Colonic mucosa (tissue), 4 donors: ENCODE data around the gene RNU1-4. TPM values are rescaled to one million over a fixed set of nuclear protein-coding genes. Genes with fewer than 3 reads are reported as not detected.
A peak's percentile ranks its signal among the peaks of the same experiment; 100 is the strongest.
"Not testable (repeated sequence)": the region's sequence is repeated elsewhere in the genome, so short reads cannot be mapped to it uniquely, and the experiment has no call there.

ENCODE experiments used
- DNase-seq: peaks from one replicate; pipeline ENCODE4 v3.0.0-alpha.2; 2020
- H3K27ac ChIP-seq: fragments of 200-600 bp; one replicate; pipeline ENCODE4 v1.8.0; 2021
- H3K27me3 ChIP-seq: fragments of 200-600 bp; one replicate; pipeline ENCODE4 v1.8.0; 2021
- H3K36me3 ChIP-seq: fragments of 200-600 bp; one replicate; pipeline ENCODE4 v1.8.0; 2021
- H3K4me1 ChIP-seq: fragments of 200-600 bp; one replicate; pipeline ENCODE4 v1.8.0; 2021; ENCODE audit warnings: mild to moderate bottlenecking
- H3K4me3 ChIP-seq: fragments of 200-600 bp; one replicate; pipeline ENCODE4 v1.8.0; 2021
- H3K9ac ChIP-seq, 2 donors: one replicate each; pipeline ENCODE4 v1.7.0; 2013; ENCODE audit warnings: control low read depth in 2 of 2, low read depth in 2 of 2, low read length in 2 of 2
- H3K9me3 ChIP-seq: fragments of 200-600 bp; one replicate; pipeline ENCODE4 v1.8.0; 2021
- intact Hi-C: fragments of 100-400 bp; cut with DNase I; formaldehyde crosslinking; loops from one replicate; pipeline ENCODE4 v1.14.1; 2022
- total RNA-seq, 2 donors: library from RNA; stranded (reverse); fragmentation: NEBNext Ultra II Directional in 1 of 2; extraction: Animal tissue kit (Norgen Biotek cat#: 25700) in 1 of 2; gene quantifications; one replicate each; pipeline ENCODE4 v1.2.1, GENCODE V29; 2021
- TF ChIP-seq, protein P1 (sequence below): fragments of 200-600 bp; IDR thresholded peaks from one replicate; pipeline ENCODE4 v1.8.0; 2022; ENCODE audit warnings: antibody characterized with exemption, mild to moderate bottlenecking
- donor health status: healthy.
- donor health status: DM: no; HTN: no; CAD: no.
- donor health status: DM: no; HTN: no; CAD: no.

The RNU1-4 gene
- total RNA-seq, 2 donors from 2014 or later = 1,159 to 2,517 TPM

DNA sequence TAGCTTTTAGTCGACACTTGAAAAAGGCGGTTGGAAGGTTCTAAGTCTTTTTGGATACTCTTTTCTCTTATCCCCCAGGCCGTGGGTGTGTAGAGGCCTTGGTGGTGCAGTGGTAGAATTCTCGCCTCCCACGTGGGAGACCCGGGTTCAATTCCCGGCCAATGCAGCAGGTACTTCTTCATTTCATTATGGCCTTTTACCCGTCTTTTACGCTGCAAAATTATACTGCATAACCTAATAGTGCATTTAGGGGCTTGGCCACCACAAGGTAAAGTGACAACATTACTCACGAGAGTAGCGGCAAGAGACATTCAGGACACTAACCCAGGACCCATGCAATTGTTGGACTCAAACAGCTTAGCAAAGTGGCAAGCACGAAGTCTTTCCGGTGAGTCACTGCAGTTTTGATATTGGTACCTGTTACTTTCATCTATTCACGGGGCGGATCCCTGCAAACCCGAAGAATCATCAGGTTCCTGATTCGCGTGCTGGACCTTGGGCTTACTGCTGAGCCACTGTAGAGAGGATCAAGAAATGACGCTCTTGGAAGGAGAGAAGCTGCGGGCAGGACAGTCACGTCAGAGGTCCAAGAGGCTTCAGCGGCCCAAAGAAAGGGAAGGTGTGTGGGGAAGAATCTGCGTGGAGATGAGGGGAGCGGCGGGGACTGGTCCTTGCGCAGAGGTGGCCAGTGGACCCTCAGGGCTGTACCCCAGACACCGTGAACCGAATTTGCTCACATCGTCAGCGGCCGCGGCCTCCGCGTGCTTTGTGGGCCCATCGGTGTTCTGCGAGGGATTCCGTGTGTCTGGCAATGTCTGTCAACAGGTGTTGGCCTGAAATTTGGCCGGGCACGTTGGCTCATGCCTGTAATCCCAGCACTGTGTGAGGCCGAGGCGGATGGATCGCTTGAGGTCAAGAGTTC lies 12.9 kb upstream of the RNU1-4 start:
- no peaks in the 10 kb centered on the region for H3K36me3 ChIP-seq
- peak; percentile 27 for DNase-seq
- TF ChIP-seq, protein P1, sequence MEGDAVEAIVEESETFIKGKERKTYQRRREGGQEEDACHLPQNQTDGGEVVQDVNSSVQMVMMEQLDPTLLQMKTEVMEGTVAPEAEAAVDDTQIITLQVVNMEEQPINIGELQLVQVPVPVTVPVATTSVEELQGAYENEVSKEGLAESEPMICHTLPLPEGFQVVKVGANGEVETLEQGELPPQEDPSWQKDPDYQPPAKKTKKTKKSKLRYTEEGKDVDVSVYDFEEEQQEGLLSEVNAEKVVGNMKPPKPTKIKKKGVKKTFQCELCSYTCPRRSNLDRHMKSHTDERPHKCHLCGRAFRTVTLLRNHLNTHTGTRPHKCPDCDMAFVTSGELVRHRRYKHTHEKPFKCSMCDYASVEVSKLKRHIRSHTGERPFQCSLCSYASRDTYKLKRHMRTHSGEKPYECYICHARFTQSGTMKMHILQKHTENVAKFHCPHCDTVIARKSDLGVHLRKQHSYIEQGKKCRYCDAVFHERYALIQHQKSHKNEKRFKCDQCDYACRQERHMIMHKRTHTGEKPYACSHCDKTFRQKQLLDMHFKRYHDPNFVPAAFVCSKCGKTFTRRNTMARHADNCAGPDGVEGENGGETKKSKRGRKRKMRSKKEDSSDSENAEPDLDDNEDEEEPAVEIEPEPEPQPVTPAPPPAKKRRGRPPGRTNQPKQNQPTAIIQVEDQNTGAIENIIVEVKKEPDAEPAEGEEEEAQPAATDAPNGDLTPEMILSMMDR = no peak
- no peaks in the 10 kb centered on the region for H3K27me3 ChIP-seq
- no peaks in the 10 kb centered on the region for H3K4me1 ChIP-seq
- H3K9ac ChIP-seq = no peak overlapping the region
- no peaks in the 10 kb centered on the region for H3K9me3 ChIP-seq
- no peak overlapping the region for H3K27ac ChIP-seq
- intact Hi-C loops = no loop called here
- H3K4me3 ChIP-seq = no peak overlapping the region

DNA sequence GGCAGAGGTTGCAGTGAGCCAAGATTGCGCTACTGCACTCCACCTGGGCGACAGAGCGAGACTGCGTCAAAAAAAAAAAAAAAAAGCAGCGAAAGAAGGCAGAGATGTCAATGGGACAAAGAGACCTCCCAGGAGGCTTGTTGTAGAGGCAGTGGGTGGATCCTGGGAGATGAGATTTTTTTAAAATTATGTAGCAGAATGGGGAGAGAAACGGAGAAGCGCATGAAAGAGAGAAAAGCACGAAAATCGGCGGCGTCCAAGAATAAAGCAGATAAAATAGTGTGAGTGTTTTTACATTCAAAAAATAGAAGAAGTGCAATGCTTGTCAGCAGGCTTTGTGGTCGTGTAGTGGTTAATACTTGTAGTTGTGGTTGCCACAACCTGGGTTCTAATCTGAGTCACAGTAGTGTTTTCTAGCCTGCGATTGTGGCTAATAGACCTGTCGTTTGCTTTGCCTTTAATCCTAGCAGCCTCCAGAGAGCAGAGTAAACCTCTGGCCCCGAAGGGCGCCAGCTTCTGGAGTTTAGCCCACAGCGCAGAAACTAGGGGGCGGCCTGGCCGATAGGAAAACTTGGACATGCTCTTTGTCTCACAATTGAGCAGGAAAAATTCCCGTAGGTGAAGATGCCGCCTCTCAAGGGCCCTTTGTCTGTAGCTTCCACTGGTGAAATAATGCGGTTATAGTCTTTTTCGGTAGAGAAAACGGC lies 11.9 kb upstream of the RNU1-4 start:
- intact Hi-C loops = not testable (repeated sequence)
- peak; percentile 22 for DNase-seq

DNA sequence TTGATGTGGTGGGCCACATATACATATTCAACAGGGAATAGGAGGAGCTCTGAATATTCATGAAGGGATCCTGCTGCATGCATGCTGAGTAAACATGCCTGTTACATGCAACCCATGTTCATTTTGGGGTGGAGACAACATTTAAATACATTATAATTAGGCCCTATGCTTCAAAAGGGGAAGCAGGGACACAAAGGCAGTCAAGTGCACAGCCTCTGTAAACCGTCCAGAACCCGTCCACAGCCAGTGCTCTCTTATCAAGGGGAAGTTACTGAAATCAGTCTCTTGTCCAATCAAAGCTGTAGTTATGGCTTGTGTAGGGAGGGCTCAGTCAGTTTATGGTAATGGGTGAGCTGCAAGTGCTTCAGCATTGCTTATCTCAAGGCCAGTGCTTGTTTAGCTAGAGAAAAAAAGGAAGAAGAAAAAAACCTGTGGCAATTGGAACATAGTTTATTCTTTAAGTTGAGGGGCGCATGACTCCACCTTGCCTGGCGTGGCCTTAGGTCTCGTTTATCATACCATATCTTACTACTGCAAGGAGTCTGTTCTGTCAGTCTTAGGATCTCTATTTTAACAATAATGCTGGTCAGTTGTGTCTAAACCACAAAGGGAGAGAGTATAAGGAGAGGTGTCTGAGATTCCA lies 7.9 kb upstream of the RNU1-4 start:
- H3K27me3 ChIP-seq, H3K4me1 ChIP-seq, H3K4me3 ChIP-seq, H3K36me3 ChIP-seq, H3K9me3 ChIP-seq, H3K27ac ChIP-seq, intact Hi-C loops, H3K9ac ChIP-seq: not testable (repeated sequence)
- DNase-seq = peak; percentile 18

More for the DNA sequence above, 11.9 kb upstream of the RNU1-4 start:
- not testable (repeated sequence) for H3K4me3 ChIP-seq, H3K36me3 ChIP-seq, H3K9ac ChIP-seq, H3K27me3 ChIP-seq, H3K27ac ChIP-seq, H3K4me1 ChIP-seq, H3K9me3 ChIP-seq

DNA sequence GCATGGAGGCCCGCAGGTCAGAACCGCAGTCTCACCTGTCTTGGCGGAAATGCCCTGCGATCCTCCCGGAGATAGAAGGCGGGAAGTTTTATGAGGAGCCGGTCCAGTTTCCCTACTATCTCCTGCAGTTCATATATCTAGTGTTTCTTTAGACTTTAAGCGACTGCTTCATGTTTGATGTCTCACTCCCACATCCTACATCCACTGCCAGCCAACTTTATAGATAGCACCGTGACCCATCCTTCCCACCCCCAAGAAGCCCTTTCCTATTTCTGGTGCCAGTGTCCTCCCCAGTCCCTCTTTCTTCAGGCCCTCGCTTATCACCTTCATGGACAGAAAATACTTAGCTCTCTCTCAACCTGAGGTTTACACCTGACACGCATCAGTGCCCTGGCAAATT lies 914 bp downstream of the RNU1-4 start:
- H3K4me1 ChIP-seq, H3K27me3 ChIP-seq, intact Hi-C loops, H3K4me3 ChIP-seq, H3K9ac ChIP-seq, H3K36me3 ChIP-seq, H3K9me3 ChIP-seq, H3K27ac ChIP-seq, DNase-seq: not testable (repeated sequence)

DNA sequence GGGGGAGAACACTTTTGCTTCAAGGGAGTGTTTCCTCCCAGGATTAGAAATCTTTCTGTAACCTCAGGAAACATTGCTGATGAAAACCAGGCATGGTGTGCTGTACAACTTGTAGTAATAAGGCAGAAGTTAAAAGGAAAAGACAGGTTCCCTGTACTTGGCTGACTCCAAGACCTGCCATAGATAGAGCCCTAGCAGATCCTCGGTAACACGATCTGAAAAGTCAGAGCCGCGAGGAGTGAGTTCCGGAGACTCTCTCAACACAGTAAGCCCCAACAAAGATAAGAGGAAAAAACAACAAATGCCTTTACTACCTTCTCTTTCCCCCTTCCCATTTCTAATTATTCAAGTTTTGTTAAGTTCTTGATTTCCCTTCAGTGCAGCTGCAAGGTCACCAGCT lies 7.3 kb downstream of the RNU1-4 start:
- H3K36me3 ChIP-seq, intact Hi-C loops, H3K9me3 ChIP-seq, H3K27ac ChIP-seq, H3K4me3 ChIP-seq, H3K4me1 ChIP-seq, DNase-seq, H3K27me3 ChIP-seq, H3K9ac ChIP-seq: not testable (repeated sequence)

DNA sequence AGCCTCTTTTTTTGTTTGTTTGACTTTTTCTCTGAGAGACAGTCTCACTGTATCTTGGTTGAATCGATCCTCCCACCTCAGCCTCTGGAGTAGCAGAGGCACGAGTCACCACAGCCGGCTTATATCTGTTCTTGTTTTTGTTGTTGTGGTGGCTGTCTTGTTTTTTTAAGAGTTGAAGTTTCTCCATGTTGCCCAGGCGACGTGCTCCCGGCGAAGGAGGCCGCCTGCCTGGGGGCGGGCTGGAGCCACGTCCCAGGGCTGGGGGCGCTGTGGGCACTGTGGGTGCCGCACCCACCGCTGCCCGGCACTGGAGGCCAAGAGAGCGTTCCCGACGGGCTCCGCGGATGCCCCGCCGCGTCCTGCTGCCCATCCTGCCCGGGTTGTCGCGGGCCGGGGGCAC lies 8.4 kb downstream of the RNU1-4 start:
- H3K4me1 ChIP-seq, H3K9me3 ChIP-seq, H3K27ac ChIP-seq, H3K9ac ChIP-seq, H3K27me3 ChIP-seq, H3K36me3 ChIP-seq, intact Hi-C loops, H3K4me3 ChIP-seq, DNase-seq: not testable (repeated sequence)

DNA sequence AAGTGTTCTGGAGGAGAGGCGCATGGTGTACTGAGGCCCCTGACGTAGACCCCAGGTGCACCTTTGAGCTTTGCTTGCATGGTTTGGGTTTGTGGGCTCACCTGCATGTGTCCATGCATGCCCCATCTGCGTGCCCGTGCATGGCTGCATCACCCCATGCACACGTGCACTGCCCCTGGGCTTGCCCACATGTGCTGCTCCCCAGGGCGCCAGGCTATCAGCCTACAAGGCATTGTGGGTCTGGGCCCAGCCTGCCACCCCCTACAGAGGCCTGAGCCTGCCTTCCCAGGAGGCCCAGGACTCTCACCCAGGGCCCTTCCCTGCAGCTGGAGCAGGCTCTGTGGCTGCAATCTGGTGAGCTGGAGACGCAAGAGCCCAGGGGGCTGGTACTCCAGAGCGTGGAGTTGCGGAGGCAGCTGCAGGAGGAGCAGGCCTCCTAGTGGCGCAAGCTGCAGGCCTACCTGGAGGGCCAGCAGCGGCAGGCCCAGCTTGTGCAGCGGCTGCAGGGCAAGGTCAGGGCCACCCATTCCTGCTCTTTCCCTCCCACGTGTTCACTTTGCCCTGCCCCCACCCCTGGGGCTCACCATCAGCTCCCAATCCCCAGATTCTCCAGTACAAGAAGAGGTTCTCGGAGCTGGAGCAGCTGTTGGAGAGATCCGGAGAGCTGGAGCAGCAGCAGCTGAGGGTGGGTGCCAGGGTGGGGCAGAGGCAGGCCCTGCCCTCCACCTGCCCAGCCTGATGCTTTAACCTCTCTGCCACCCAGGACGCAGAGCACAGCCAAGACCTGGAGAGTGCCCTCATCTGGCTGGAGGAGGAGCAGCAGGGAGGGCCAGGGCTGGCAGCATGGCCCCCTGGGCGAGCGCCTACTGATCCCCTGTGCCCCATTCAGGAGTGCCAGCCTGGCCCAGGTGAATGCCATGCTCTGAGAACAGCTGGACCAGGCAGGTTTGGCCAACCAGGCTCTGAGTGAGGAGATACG lies 9.9 kb downstream of the RNU1-4 start:
- H3K27me3 ChIP-seq, DNase-seq, H3K9ac ChIP-seq, H3K27ac ChIP-seq, H3K4me1 ChIP-seq, intact Hi-C loops, H3K9me3 ChIP-seq, H3K36me3 ChIP-seq, H3K4me3 ChIP-seq: not testable (repeated sequence)

DNA sequence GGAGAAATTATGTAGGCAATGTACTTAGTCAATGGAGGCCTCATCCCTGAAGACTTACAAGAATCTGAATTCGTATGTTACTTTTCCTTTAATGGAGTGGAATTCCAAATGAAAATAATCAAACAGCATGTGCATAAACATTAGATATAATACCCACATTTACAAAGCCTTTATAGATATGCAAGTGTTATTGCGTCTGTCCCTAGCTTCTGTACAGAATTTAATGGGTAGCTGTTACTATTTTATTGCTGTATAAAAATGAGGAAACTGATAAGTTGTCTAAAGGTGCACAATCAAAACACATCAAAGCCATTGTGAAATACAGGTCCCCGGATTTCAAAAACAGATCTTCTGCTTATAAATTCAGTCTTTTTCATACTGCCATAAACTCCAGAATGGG lies 12.5 kb downstream of the RNU1-4 start:
- H3K36me3 ChIP-seq, H3K9me3 ChIP-seq, H3K4me1 ChIP-seq, H3K27me3 ChIP-seq, H3K27ac ChIP-seq, intact Hi-C loops, DNase-seq, H3K4me3 ChIP-seq, H3K9ac ChIP-seq: not testable (repeated sequence)

DNA sequence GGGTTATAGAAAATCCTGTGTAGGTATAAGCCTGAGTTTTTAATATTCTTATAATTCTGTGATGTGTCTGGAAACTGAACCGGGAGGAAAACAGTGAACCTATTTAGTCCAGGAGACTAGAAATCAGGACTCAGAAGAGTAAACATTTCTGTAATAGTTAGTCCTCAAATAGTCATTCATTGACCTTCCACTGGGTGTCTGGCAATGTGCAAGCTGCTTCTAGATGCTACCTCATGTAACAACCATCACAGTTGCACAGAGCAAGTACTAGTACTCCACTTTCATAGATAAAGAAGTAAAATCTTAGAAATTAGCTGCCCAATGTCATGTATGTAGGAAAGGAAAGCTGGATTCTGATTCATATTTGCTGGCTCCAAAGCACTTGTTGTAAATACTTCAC lies 15.1 kb downstream of the RNU1-4 start:
- H3K9me3 ChIP-seq, H3K4me3 ChIP-seq, H3K4me1 ChIP-seq, H3K27ac ChIP-seq, H3K27me3 ChIP-seq, H3K36me3 ChIP-seq, DNase-seq, H3K9ac ChIP-seq, intact Hi-C loops: not testable (repeated sequence)

DNA sequence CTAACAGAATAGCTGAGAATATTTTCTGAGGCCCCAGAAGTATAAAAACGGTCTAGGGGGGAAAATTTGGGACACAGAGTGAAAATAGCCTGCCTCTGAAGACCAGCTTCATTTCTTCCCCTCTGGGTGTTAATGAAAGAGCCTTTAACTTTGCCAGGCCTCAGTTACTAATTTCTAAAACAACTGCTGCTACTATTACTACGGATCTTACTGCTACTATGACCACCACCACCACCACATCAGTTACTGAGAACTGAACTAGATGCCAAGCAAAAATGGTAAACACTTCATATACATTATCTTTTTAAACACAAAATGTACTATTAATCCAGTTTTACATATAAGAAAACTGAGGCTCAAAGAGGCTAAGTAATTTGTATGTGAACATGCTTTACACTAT lies 15.6 kb downstream of the RNU1-4 start:
- H3K36me3 ChIP-seq, DNase-seq, H3K27me3 ChIP-seq, H3K4me3 ChIP-seq, H3K9me3 ChIP-seq, H3K27ac ChIP-seq, intact Hi-C loops, H3K9ac ChIP-seq, H3K4me1 ChIP-seq: not testable (repeated sequence)

DNA sequence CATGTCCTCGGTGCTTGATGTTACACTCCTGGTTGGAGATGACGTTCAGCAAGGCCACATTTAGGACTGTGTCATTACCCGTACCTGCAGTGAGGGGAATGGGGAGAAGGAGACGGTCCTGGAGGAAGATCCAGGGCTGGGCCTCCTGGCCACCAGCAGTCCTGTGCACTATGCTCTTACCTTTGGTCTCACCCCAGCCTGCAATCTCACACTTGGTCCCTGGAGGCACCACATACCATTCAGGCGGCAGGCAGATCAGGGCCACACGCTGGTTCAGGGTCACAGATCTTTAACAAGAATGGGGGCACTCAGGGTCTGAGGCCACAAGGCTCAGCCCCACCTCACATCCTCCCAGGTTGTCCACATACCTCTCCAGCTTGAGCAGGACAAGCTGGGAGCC lies 17.3 kb downstream of the RNU1-4 start:
- H3K9ac ChIP-seq, H3K27me3 ChIP-seq, H3K4me3 ChIP-seq, intact Hi-C loops, H3K27ac ChIP-seq, H3K9me3 ChIP-seq, H3K4me1 ChIP-seq, DNase-seq, H3K36me3 ChIP-seq: not testable (repeated sequence)
